K562 (cell line): ENCODE measurements around the gene RBM19. TPM values are rescaled to one million over a fixed set of nuclear protein-coding genes. Genes with fewer than 3 reads are reported as not detected.

ENCODE experiments used
- BMI1 ChIP-seq: fragments of 150-350 bp; IDR thresholded peaks from 2 replicates; pipeline ENCODE4 v1.6.1; 2014; ENCODE audit warnings: low read length
- CREB5 ChIP-seq: fragments of 250-450 bp; sonication (Bioruptor Pico); IDR thresholded peaks from 2 replicates; pipeline ENCODE4 v1.5.0; 2020; ENCODE audit warnings: mild to moderate bottlenecking
- EHMT2 ChIP-seq: fragments of 450-650 bp; IDR thresholded peaks from 2 replicates; pipeline ENCODE4 v1.6.1; 2018; ENCODE audit warnings: antibody characterized with exemption
- ELF4 ChIP-seq: fragments of 450-650 bp; formaldehyde crosslinking; IDR thresholded peaks from 2 replicates; pipeline ENCODE4 v1.4.0; 2022; ENCODE audit warnings: missing genetic modification characterization
- MTA2 ChIP-seq: fragments of 450-650 bp; IDR thresholded peaks from 2 replicates; pipeline ENCODE4 v1.6.1; 2016; ENCODE audit warnings: low read depth
- MYBL2 ChIP-seq, 2 experiments: fragments of 450-650 bp in 1 of 2; sonication (generic) in 1 of 2; formaldehyde crosslinking in 1 of 2; IDR thresholded peaks; 2 replicates each; pipeline versions ENCODE4 v1.6.1 to v1.8.1; 2017 to 2022; ENCODE audit warnings: borderline replicate concordance in 1 of 2, inconsistent platforms in 1 of 2, low read depth in 1 of 2, mild to moderate bottlenecking in 1 of 2, missing genetic modification reagents in 1 of 2, moderate library complexity in 1 of 2
- NEUROD1 ChIP-seq: fragments of 150-350 bp; IDR thresholded peaks from 2 replicates; pipeline ENCODE4 v1.6.1; 2014; ENCODE audit warnings: borderline replicate concordance, low read length, low read depth; ENCODE audit not compliant: partially characterized antibody
- NFIX ChIP-seq: fragments of 250-450 bp; sonication (Bioruptor Pico); IDR thresholded peaks from 2 replicates; pipeline ENCODE4 v1.4.0; 2020; ENCODE audit warnings: low read depth, mild to moderate bottlenecking, moderate library complexity
- POLR2B ChIP-seq: fragments of 450-650 bp; IDR thresholded peaks from 2 replicates; pipeline ENCODE4 v1.6.1; 2018; ENCODE audit warnings: low read depth; ENCODE audit not compliant: partially characterized antibody
- RBM15 ChIP-seq: fragments of 200-400 bp; formaldehyde crosslinking; IDR thresholded peaks from 2 replicates; pipeline ENCODE4 v1.6.1; 2018; ENCODE audit warnings: mild to moderate bottlenecking, low read length, moderate library complexity; ENCODE audit not compliant: insufficient read depth
- SMARCE1 ChIP-seq: fragments of 450-650 bp; IDR thresholded peaks from 2 replicates; pipeline ENCODE4 v1.7.1; 2016; ENCODE audit warnings: mild to moderate bottlenecking
- TEAD2 ChIP-seq: fragments of 450-650 bp; IDR thresholded peaks from 2 replicates; pipeline ENCODE4 v1.6.1; 2016; ENCODE audit warnings: missing genetic modification characterization, control low read depth, missing compliant biosample characterization
- THRAP3 ChIP-seq: fragments of 450-650 bp; IDR thresholded peaks from 2 replicates; pipeline ENCODE4 v1.6.1; 2016; ENCODE audit warnings: mild to moderate bottlenecking, inconsistent platforms, borderline replicate concordance
- ZC3H4 ChIP-seq: sonication (generic); formaldehyde crosslinking; IDR thresholded peaks from 2 replicates; pipeline ENCODE4 v1.9.0; 2021; ENCODE audit warnings: missing genetic modification reagents, borderline replicate concordance
- ZNF347 ChIP-seq: fragments of 450-650 bp; formaldehyde crosslinking; IDR thresholded peaks from 2 replicates; pipeline ENCODE4 v1.4.0; 2020; ENCODE audit warnings: low read depth, mild to moderate bottlenecking, moderate library complexity
- polyA plus RNA-seq, 8 experiments: library from polyadenylated mRNA; depleted of rRNA in 4 of 8; stranded (reverse) in 5 of 8; unstranded in 3 of 8; fragments of >200 nt; fragmentation: Nextera tagmentation in 2 of 8; fragmentation: Illumina TruSeq in 1 of 8; extraction: Ambion mirVana in 2 of 8; extraction: Trizol in 1 of 8; gene quantifications; 2 replicates each; pipeline versions ENCODE4 v1.2.1 to v1.2.3, GENCODE V29; 2011 to 2014; ENCODE audit warnings: inconsistent platforms in 1 of 8, missing spikeins in 1 of 8
- total RNA-seq, 7 experiments: library from RNA; depleted of rRNA in 6 of 7; stranded (reverse); fragments of >200 nt in 6 of 7; fragmentation: Illumina TruSeq in 2 of 7; extraction: Trizol in 2 of 7; gene quantifications; 2 replicates each; pipeline versions ENCODE4 v1.2.1 to v1.2.3, GENCODE V29; 2011 to 2021; ENCODE audit warnings: low replicate concordance in 1 of 7
- TF ChIP-seq, protein P1 (sequence below): fragments of 450-650 bp; IDR thresholded peaks from 2 replicates; pipeline ENCODE4 v1.6.1; 2016; ENCODE audit warnings: low read depth

RBM19 gene
- total and polyA plus RNA-seq, 9 of the 15 experiments (the other 6 are each of a cell fraction or from before 2014, with no cell fraction given): 16.0 to 58.4 (median 37.9) TPM

- TF ChIP-seq MTA2 (0 out of 2 replicates have a peak, but pooled peaks have one; percentile 21), THRAP3 (peak; percentile 85; the same call in 1 of the 2 replicates), ELF4 (CRISPR knock-in tag) (0 out of 2 replicates have a peak, but pooled peaks have one; percentile 38), POLR2B (no peak), NEUROD1 (no peak), SMARCE1 (peak; percentile 55; the same call in 1 of the 2 replicates), EHMT2 (no peak), ZNF347 (CRISPR knock-in tag) (no peak), MYBL2 (IDR thresholded peaks at IDR 0.05; ENCODE audit: low read depth) (0 out of 2 replicates have a peak, but pooled peaks have one; percentile 22), MYBL2 (CRISPR knock-in tag; IDR thresholded peaks at IDR 0.05; ENCODE audit: borderline replicate concordance) (no peak), ZC3H4 (CRISPR knock-in tag) (no peak), BMI1 (no peak), CREB5 (CRISPR knock-in tag) (no peak), TEAD2 (tag) (no peak), NFIX (CRISPR knock-in tag) (no peak), RBM15 (no peak)
- TF ChIP-seq, protein P1, sequence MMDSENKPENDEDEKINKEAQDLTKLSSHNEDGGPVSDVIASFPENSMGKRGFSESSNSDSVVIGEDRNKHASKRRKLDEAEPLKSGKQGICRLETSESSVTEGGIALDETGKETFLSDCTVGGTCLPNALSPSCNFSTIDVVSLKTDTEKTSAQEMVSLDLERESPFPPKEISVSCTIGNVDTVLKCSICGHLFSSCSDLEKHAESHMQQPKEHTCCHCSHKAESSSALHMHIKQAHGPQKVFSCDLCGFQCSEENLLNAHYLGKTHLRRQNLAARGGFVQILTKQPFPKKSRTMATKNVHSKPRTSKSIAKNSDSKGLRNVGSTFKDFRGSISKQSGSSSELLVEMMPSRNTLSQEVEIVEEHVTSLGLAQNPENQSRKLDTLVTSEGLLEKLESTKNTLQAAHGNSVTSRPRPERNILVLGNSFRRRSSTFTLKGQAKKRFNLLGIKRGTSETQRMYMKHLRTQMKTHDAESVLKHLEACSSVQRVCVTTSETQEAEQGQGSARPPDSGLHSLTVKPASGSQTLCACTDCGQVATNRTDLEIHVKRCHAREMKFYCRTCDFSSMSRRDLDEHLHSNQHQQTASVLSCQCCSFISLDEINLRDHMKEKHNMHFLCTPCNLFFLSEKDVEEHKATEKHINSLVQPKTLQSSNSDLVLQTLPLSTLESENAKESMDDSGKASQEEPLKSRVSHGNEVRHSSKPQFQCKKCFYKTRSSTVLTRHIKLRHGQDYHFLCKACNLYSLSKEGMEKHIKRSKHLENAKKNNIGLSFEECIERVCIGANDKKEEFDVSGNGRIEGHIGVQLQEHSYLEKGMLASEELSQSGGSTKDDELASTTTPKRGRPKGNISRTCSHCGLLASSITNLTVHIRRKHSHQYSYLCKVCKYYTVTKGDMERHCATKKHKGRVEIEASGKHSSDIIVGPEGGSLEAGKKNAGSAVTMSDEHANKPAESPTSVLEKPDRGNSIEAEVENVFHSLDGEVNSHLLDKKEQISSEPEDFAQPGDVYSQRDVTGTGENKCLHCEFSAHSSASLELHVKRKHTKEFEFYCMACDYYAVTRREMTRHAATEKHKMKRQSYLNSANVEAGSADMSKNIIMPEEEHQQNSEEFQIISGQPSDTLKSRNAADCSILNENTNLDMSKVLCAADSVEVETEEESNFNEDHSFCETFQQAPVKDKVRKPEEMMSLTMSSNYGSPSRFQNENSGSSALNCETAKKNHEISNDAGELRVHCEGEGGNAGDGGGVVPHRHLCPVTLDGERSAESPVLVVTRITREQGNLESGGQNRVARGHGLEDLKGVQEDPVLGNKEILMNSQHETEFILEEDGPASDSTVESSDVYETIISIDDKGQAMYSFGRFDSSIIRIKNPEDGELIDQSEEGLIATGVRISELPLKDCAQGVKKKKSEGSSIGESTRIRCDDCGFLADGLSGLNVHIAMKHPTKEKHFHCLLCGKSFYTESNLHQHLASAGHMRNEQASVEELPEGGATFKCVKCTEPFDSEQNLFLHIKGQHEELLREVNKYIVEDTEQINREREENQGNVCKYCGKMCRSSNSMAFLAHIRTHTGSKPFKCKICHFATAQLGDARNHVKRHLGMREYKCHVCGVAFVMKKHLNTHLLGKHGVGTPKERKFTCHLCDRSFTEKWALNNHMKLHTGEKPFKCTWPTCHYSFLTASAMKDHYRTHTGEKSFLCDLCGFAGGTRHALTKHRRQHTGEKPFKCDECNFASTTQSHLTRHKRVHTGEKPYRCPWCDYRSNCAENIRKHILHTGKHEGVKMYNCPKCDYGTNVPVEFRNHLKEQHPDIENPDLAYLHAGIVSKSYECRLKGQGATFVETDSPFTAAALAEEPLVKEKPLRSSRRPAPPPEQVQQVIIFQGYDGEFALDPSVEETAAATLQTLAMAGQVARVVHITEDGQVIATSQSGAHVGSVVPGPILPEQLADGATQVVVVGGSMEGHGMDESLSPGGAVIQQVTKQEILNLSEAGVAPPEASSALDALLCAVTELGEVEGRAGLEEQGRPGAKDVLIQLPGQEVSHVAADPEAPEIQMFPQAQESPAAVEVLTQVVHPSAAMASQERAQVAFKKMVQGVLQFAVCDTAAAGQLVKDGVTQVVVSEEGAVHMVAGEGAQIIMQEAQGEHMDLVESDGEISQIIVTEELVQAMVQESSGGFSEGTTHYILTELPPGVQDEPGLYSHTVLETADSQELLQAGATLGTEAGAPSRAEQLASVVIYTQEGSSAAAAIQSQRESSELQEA: peak; percentile 36; the same call in 1 of the 2 replicates
Observed at GRCh38 chr12:113788020-113788856, 177.9 kb downstream of the RBM19 start (continued).
